KMS-11 (cell line): Measurements from ENCODE around the gene RPA1.

Experiments
- H2AFZ ChIP-seq: fragments of 200-600 bp; sonication (generic); 2 replicates; pipeline ENCODE4 v1.6.1; 2016; ENCODE audit warnings: antibody characterized with exemption, mixed run types, low read depth
- H3K27ac ChIP-seq: fragments of 200-600 bp; sonication (generic); 2 replicates; pipeline ENCODE4 v1.6.1; 2016; ENCODE audit warnings: mild to moderate bottlenecking, mixed run types
- H3K27me3 ChIP-seq: fragments of 200-600 bp; sonication (generic); 2 replicates; pipeline ENCODE4 v1.6.1; 2017; ENCODE audit warnings: mild to moderate bottlenecking, low read depth, mixed run types, moderate library complexity; ENCODE audit not compliant: insufficient read depth
- H3K36me3 ChIP-seq: fragments of 200-600 bp; sonication (generic); 2 replicates; pipeline ENCODE4 v1.6.1; 2017; ENCODE audit warnings: mild to moderate bottlenecking, mixed run types; ENCODE audit not compliant: insufficient read depth
- H3K4me1 ChIP-seq: fragments of 200-600 bp; sonication (generic); 2 replicates; pipeline ENCODE4 v1.6.1; 2016; ENCODE audit warnings: mild to moderate bottlenecking, low read depth, mixed run types; ENCODE audit not compliant: poor library complexity, severe bottlenecking
- H3K4me2 ChIP-seq: fragments of 200-600 bp; sonication (generic); 2 replicates; pipeline ENCODE4 v1.7.0; 2016; ENCODE audit warnings: mild to moderate bottlenecking, mixed run types
- H3K4me3 ChIP-seq: fragments of 200-600 bp; sonication (generic); IDR thresholded peaks from 2 replicates; pipeline ENCODE4 v1.6.1; 2017; ENCODE audit warnings: low read depth, low read length, mixed read lengths; ENCODE audit not compliant: insufficient read depth
- H3K79me2 ChIP-seq: fragments of 200-600 bp; sonication (generic); 2 replicates; pipeline ENCODE4 v1.6.1; 2016; ENCODE audit warnings: low read depth, mixed run types; ENCODE audit not compliant: insufficient read depth
- H3K9ac ChIP-seq: fragments of 200-600 bp; sonication (generic); 2 replicates; pipeline ENCODE4 v1.6.1; 2016; ENCODE audit warnings: mild to moderate bottlenecking, mixed run types
- H4K20me1 ChIP-seq: fragments of 200-600 bp; sonication (generic); 2 replicates; pipeline ENCODE4 v1.6.1; 2016; ENCODE audit warnings: mild to moderate bottlenecking, mixed run types; ENCODE audit not compliant: insufficient read depth
- CTCF ChIP-seq: fragments of 200-600 bp; sonication (generic); conservative IDR thresholded peaks from 2 replicates; pipeline ENCODE4 v1.6.1; 2017; ENCODE audit warnings: low read depth, mild to moderate bottlenecking, antibody characterized with exemption, low read length, moderate library complexity, mixed read lengths

Gene RPA1

GRCh38 chr17:1800240-1800639 is 29.6 kb upstream of the RPA1 start:
- no peaks in the 10 kb centered on the region for H4K20me1 ChIP-seq
- TF ChIP-seq CTCF, result no peak
- H3K27ac ChIP-seq, result no peak overlapping the region
- no peaks in the 10 kb centered on the region for H3K4me1 ChIP-seq
- no peak overlapping the region for H3K4me3 ChIP-seq
- no peak overlapping the region for H3K4me2 ChIP-seq
- H2AFZ ChIP-seq, result no peak overlapping the region
- no peaks in the 10 kb centered on the region for H3K36me3 ChIP-seq
- no peak overlapping the region for H3K9ac ChIP-seq
- no peaks in the 10 kb centered on the region for H3K79me2 ChIP-seq
- no peaks in the 10 kb centered on the region for H3K27me3 ChIP-seq

GRCh38 chr17:1800712-1801111 is 29.1 kb upstream of the RPA1 start:
- Histone ChIP-seq H3K4me2 (no peak overlapping the region), H4K20me1 (no peaks in the 10 kb centered on the region), H3K27me3 (no peaks in the 10 kb centered on the region), H3K4me3 (no peak overlapping the region), H3K4me1 (no peaks in the 10 kb centered on the region), H3K9ac (no peak overlapping the region), H3K36me3 (no peaks in the 10 kb centered on the region), H3K79me2 (no peaks in the 10 kb centered on the region), H3K27ac (no peak overlapping the region), H2AFZ (no peak overlapping the region)
- TF ChIP-seq CTCF, result no peak

DNA sequence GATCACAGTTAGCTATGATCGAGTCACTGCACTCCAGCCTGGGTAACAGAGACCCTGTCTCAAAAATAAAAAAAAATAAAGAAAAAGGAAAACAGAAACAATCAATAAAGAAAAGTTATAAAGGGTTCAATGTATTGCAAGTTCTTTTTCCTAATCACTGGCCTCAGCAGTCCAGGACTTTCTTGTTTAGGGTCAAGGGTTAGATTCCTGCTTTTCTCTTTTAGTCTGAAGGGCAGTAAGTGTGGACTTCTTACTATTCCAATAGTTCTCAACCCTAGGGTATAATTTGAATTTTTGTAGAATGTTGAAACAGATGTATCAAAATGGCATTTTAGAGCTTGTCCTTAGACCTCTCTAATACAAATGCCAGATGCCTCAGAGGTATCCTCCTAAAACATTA is 27.4 kb upstream of the RPA1 start:
- Histone ChIP-seq H3K79me2 (no peaks in the 10 kb centered on the region), H3K27me3 (no peaks in the 10 kb centered on the region), H4K20me1 (no peaks in the 10 kb centered on the region), H3K27ac (no peak overlapping the region), H3K4me2 (no peak overlapping the region), H3K9ac (no peak overlapping the region), H2AFZ (no peak overlapping the region), H3K4me1 (no peaks in the 10 kb centered on the region), H3K4me3 (no peak overlapping the region), H3K36me3 (no peaks in the 10 kb centered on the region)
- TF ChIP-seq CTCF, result no peak

DNA sequence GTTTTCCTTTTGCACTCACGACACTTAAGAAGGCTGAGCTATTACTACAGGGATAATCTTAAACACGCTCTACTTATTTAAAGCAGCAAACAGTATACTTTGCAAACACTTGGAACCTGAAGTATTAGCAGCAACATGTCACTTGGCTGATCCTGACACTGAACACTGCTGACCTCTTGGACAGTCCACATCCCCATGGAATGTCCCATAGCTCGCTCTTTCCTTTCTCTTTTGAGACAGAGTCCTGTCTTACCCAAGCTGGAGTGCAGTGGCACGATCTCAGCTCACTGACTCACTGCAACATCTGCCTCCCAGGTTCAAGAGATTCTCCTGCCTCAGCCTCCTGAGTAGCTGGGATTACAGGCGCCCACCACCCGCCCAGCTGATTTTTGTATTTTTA is 26.5 kb upstream of the RPA1 start:
- Histone ChIP-seq H3K4me1 (no peaks in the 10 kb centered on the region), H3K9ac (no peak overlapping the region), H3K4me3 (no peak overlapping the region), H3K27me3 (no peaks in the 10 kb centered on the region), H4K20me1 (no peaks in the 10 kb centered on the region), H3K4me2 (no peak overlapping the region), H2AFZ (no peak overlapping the region), H3K36me3 (no peaks in the 10 kb centered on the region), H3K27ac (no peak overlapping the region), H3K79me2 (no peaks in the 10 kb centered on the region)
- no peak for TF ChIP-seq CTCF

DNA sequence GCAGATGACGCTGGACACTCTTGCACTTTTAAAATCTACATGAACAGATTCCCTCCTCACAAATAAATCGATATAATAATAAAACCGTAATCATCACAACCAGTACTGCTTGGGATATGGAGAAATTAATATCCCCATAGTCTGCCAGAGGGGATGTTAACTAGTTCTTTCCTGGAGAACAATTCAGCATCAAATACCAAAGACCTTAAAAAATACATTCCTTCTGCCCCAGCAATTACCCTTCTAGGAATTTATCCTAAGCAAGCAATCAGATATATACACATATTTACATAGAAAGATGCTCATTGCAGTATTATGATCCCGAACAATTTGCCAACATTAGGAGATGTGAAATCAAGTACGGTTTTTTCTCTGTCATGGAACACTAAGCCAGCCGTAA is 21.9 kb upstream of the RPA1 start:
- Histone ChIP-seq H3K4me2 (no peak overlapping the region), H3K4me3 (no peak overlapping the region), H4K20me1 (no peaks in the 10 kb centered on the region), H3K4me1 (no peaks in the 10 kb centered on the region), H3K79me2 (no peaks in the 10 kb centered on the region), H3K36me3 (no peaks in the 10 kb centered on the region), H3K27ac (no peak overlapping the region), H3K9ac (no peak overlapping the region), H2AFZ (no peak overlapping the region), H3K27me3 (no peaks in the 10 kb centered on the region)
- TF ChIP-seq CTCF, result no peak
